ACC112 (cell line): ENCODE measurements around the gene PILRB.
"Not testable (repeated sequence)": the region's sequence is repeated elsewhere in the genome, so short reads cannot be mapped to it uniquely, and the experiment has no call there.

Source experiments
- H2AFZ ChIP-seq: fragments of 200-600 bp; sonication (generic); one replicate; pipeline ENCODE4 v1.6.0; 2017; ENCODE audit warnings: antibody characterized with exemption, low read length; ENCODE audit not compliant: unreplicated experiment
- H3K27ac ChIP-seq: fragments of 200-600 bp; sonication (generic); 2 replicates; pipeline ENCODE4 v1.5.1; 2014; ENCODE audit warnings: low read depth, mild to moderate bottlenecking, antibody characterized with exemption, low read length, moderate library complexity
- H3K27me3 ChIP-seq: fragments of 200-600 bp; sonication (generic); 2 replicates; pipeline ENCODE4 v1.6.1; 2014; ENCODE audit warnings: mild to moderate bottlenecking, antibody characterized with exemption, low read length, moderate library complexity, mixed read lengths; ENCODE audit not compliant: insufficient read depth
- H3K36me3 ChIP-seq: fragments of 200-600 bp; sonication (generic); 2 replicates; pipeline ENCODE4 v1.6.1; 2016; ENCODE audit warnings: mild to moderate bottlenecking, antibody characterized with exemption, low read length, moderate library complexity, mixed read lengths; ENCODE audit not compliant: insufficient read depth
- H3K4me1 ChIP-seq: fragments of 200-600 bp; sonication (generic); one replicate; pipeline ENCODE4 v1.6.1; 2016; ENCODE audit warnings: low read length, mixed read lengths; ENCODE audit not compliant: insufficient read depth, unreplicated experiment, control insufficient read depth
- H3K4me3 ChIP-seq: fragments of 200-600 bp; sonication (generic); 2 replicates; pipeline ENCODE4 v1.5.1; 2014; ENCODE audit warnings: mild to moderate bottlenecking, low read depth, low read length
- H3K79me2 ChIP-seq: fragments of 200-600 bp; sonication (generic); one replicate; pipeline ENCODE4 v1.6.0; 2016; ENCODE audit warnings: low read length; ENCODE audit not compliant: control insufficient read depth, unreplicated experiment, insufficient read depth

Gene PILRB

GRCh38 chr7:100356416-100357068, 1.4 kb upstream of the PILRB start:
- no peak overlapping the region for H3K4me3 ChIP-seq
- H2AFZ ChIP-seq, result no peak overlapping the region
- no peaks in the 10 kb centered on the region for H3K27me3 ChIP-seq
- H3K27ac ChIP-seq, result no peak overlapping the region
- no peaks in the 10 kb centered on the region for H3K4me1 ChIP-seq
- H3K36me3 ChIP-seq, result no peaks in the 10 kb centered on the region; the same call in 1 of the 2 replicates
- no peaks in the 10 kb centered on the region for H3K79me2 ChIP-seq

GRCh38 chr7:100357131-100357561, 771 bp upstream of the PILRB start:
- H2AFZ ChIP-seq, result no peak overlapping the region
- H3K27ac ChIP-seq, result no peak overlapping the region
- peaks cover 3% of the 10 kb centered on the region; the same call in 1 of the 2 replicates for H3K36me3 ChIP-seq

GRCh38 chr7:100358857-100359212, 918 bp downstream of the PILRB start:
- Histone ChIP-seq H3K79me2 (no peaks in the 10 kb centered on the region), H3K27me3 (no peaks in the 10 kb centered on the region), H3K27ac (no peak overlapping the region), H2AFZ (no peak overlapping the region), H3K36me3 (peaks cover 9% of the 10 kb centered on the region; the same call in 1 of the 2 replicates), H3K4me3 (no peak overlapping the region), H3K4me1 (no peaks in the 10 kb centered on the region)

More at GRCh38 chr7:100357131-100357561, 771 bp upstream of the PILRB start:
- H3K4me1 ChIP-seq, result no peaks in the 10 kb centered on the region
- no peaks in the 10 kb centered on the region for H3K79me2 ChIP-seq
- H3K27me3 ChIP-seq, result no peaks in the 10 kb centered on the region
- H3K4me3 ChIP-seq, result no peak overlapping the region

GRCh38 chr7:100360135-100360854, 2.4 kb downstream of the PILRB start:
- Histone ChIP-seq H3K4me1 (no peaks in the 10 kb centered on the region), H3K27ac (no peak overlapping the region), H3K27me3 (no peaks in the 10 kb centered on the region), H3K4me3 (no peak overlapping the region), H3K79me2 (no peaks in the 10 kb centered on the region), H2AFZ (no peak overlapping the region), H3K36me3 (peaks cover 9% of the 10 kb centered on the region; the same call in 1 of the 2 replicates)

- Histone ChIP-seq H3K27ac (no peak overlapping the region), H3K36me3 (peaks cover 9% of the 10 kb centered on the region; the same call in 1 of the 2 replicates), H3K4me3 (no peak overlapping the region), H3K4me1 (no peaks in the 10 kb centered on the region), H3K79me2 (no peaks in the 10 kb centered on the region), H2AFZ (no peak overlapping the region), H3K27me3 (no peaks in the 10 kb centered on the region)
Observed at GRCh38 chr7:100363098-100363497, 5.2 kb downstream of the PILRB start.

- H3K4me1 ChIP-seq, H3K36me3 ChIP-seq, H3K27ac ChIP-seq: not testable (repeated sequence)
Observed at GRCh38 chr7:100363797-100364196, 5.9 kb downstream of the PILRB start.

GRCh38 chr7:100364480-100364879, 6.6 kb downstream of the PILRB start:
- no peaks in the 10 kb centered on the region for H3K4me1 ChIP-seq
- H2AFZ ChIP-seq, result no peak overlapping the region
- peaks cover 9% of the 10 kb centered on the region; the same call in 1 of the 2 replicates for H3K36me3 ChIP-seq
- no peaks in the 10 kb centered on the region for H3K79me2 ChIP-seq
- no peaks in the 10 kb centered on the region for H3K27me3 ChIP-seq
- no peak overlapping the region for H3K4me3 ChIP-seq
- no peak overlapping the region for H3K27ac ChIP-seq

More at GRCh38 chr7:100363797-100364196, 5.9 kb downstream of the PILRB start:
- H3K4me3 ChIP-seq, H3K79me2 ChIP-seq, H2AFZ ChIP-seq, H3K27me3 ChIP-seq: not testable (repeated sequence)

GRCh38 chr7:100365998-100366367, 8.1 kb downstream of the PILRB start:
- H3K36me3 ChIP-seq, H3K27ac ChIP-seq, H3K79me2 ChIP-seq: not testable (repeated sequence)

GRCh38 chr7:100366411-100367250, 8.7 kb downstream of the PILRB start:
- H3K79me2 ChIP-seq, result no peaks in the 10 kb centered on the region
- H3K27ac ChIP-seq, result no peak overlapping the region
- H3K4me3 ChIP-seq, result no peak overlapping the region
- no peak overlapping the region for H2AFZ ChIP-seq
- peaks cover 9% of the 10 kb centered on the region; the same call in 1 of the 2 replicates for H3K36me3 ChIP-seq
- H3K27me3 ChIP-seq, result no peaks in the 10 kb centered on the region
- H3K4me1 ChIP-seq, result no peaks in the 10 kb centered on the region

More at GRCh38 chr7:100365998-100366367, 8.1 kb downstream of the PILRB start:
- not testable (repeated sequence) for H3K4me1 ChIP-seq, H2AFZ ChIP-seq, H3K27me3 ChIP-seq, H3K4me3 ChIP-seq

GRCh38 chr7:100367251-100367620, 9.3 kb downstream of the PILRB start:
- H3K79me2 ChIP-seq, result no peaks in the 10 kb centered on the region
- H3K4me3 ChIP-seq, result no peak overlapping the region
- H2AFZ ChIP-seq, result no peak overlapping the region
- 0 out of 2 replicates have a peak, but pooled peaks cover 6% of the 10 kb centered on the region for H3K36me3 ChIP-seq
- H3K27me3 ChIP-seq, result no peaks in the 10 kb centered on the region
- no peak overlapping the region for H3K27ac ChIP-seq
- H3K4me1 ChIP-seq, result peaks cover 6% of the 10 kb centered on the region
